Effector CD4-positive, alpha-beta T cell (primary cell): ENCODE measurements around the gene GBP3.
A peak's percentile ranks its signal among the peaks of the same experiment; 100 is the strongest.
"Not testable (repeated sequence)": the region's sequence is repeated elsewhere in the genome, so short reads cannot be mapped to it uniquely, and the experiment has no call there.

Experiments
- DNase-seq: peaks from one replicate; pipeline ENCODE4 v3.0.0-alpha.2; 2020

GBP3 gene

GRCh38 chr1:89041119-89041641 is 18.5 kb upstream of the GBP3 start:
- no peak for DNase-seq

- DNase-seq: no peak
Observed at GRCh38 chr1:89040315-89040626, 17.6 kb upstream of the GBP3 start.

- DNase-seq: no peak
Observed at GRCh38 chr1:89037186-89037585, 14.5 kb upstream of the GBP3 start.

GRCh38 chr1:89035080-89035479 is 12.4 kb upstream of the GBP3 start:
- no peak for DNase-seq

GRCh38 chr1:89034004-89034403 is 11.3 kb upstream of the GBP3 start:
- not testable (repeated sequence) for DNase-seq

- DNase-seq: not testable (repeated sequence)
Observed at GRCh38 chr1:89029051-89029450, 6.4 kb upstream of the GBP3 start.

- DNase-seq: no peak
Observed at GRCh38 chr1:89025928-89026327, 3.3 kb upstream of the GBP3 start.

- no peak for DNase-seq
Observed at GRCh38 chr1:89023026-89023425, 360 bp upstream of the GBP3 start.

GRCh38 chr1:89018318-89018717 is 4.3 kb downstream of the GBP3 start:
- DNase-seq: not testable (repeated sequence)

GRCh38 chr1:89008511-89008910 is 14.2 kb downstream of the GBP3 start:
- no peak for DNase-seq

GRCh38 chr1:89005286-89006151 is 17.1 kb downstream of the GBP3 start:
- DNase-seq: no peak

- not testable (repeated sequence) for DNase-seq
Observed at GRCh38 chr1:89002176-89002575, 20.5 kb downstream of the GBP3 start.

GRCh38 chr1:89001510-89001909 is 21.2 kb downstream of the GBP3 start:
- no peak for DNase-seq

GRCh38 chr1:88998716-88999115 is 23.9 kb downstream of the GBP3 start:
- peak; percentile 24 for DNase-seq

GRCh38 chr1:88990426-88990825 is 32.2 kb downstream of the GBP3 start:
- DNase-seq: no peak

GRCh38 chr1:88985692-88986091 is 37.0 kb downstream of the GBP3 start:
- no peak for DNase-seq

- DNase-seq: no peak
Observed at GRCh38 chr1:88985032-88985431, 37.6 kb downstream of the GBP3 start.

GRCh38 chr1:88984569-88984968 is 38.1 kb downstream of the GBP3 start:
- DNase-seq: no peak

- peak; percentile 15 for DNase-seq
Observed at GRCh38 chr1:88983791-88984559, 38.7 kb downstream of the GBP3 start.

GRCh38 chr1:88982055-88982454 is 40.6 kb downstream of the GBP3 start:
- DNase-seq: no peak

- not testable (repeated sequence) for DNase-seq
Observed at GRCh38 chr1:88981506-88981905, 41.2 kb downstream of the GBP3 start.

GRCh38 chr1:88980870-88981269 is 41.8 kb downstream of the GBP3 start:
- DNase-seq: no peak

- DNase-seq: no peak
Observed at GRCh38 chr1:88979749-88980116, 42.9 kb downstream of the GBP3 start.
